ENCODE results near the gene TINAGL1. TPM values are rescaled to one million over a fixed set of nuclear protein-coding genes. Genes with fewer than 3 reads are reported as not detected.

TINAGL1 gene
- total RNA-seq, 1 experiment from 2014 or later: 57.9 TPM

DNA sequence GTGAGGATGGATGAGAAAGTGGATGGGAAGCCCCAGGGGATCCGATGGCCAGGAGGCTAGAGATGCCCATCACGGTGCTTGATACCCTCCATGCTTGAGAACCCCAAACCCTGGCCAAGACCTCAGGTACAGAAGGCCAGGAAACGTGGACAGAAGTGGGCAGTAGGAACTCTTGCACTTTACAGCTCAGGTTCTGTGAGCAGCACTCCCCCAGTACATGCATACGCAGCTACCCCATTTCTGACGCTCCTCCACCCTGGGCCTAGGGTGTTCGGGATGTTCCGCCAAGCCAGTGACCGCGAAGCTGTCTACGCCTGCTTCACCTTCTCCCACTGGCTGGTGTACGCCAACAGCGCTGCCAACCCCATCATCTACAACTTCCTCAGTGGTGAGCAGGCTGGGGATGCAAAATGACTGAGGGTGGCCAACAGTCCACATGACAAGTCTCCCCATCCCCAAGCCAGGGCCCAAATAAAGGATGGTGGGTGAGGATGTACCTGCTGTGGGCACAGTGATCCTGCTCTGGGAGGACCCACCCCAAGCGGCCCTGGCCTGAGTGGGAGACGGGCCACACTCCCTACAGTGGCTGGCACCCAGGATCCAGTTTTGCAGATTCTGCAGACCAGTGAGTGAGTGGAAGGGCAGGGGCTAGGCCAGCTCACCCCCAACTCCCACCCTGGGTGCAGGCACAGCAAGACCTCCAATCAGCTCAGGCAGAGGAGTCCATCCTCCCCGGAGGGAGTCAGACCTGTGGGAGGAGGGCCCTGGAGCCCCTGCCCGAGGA lies 48.6 kb downstream of the TINAGL1 start:
- ChIA-PET POLR2A (no interaction called here), RAD21 (ENCODE audit: low non-redundant PET in 1 of 2, low total read pairs in 2 of 2, uncharacterized antibody in 2 of 2, unreplicated experiment in 2 of 2) (no interaction called here), CTCF (no interaction called here)
- Histone ChIP-seq H3K27me3 (ENCODE audit: insufficient read depth, low read length) (no peaks in the 10 kb centered on the region), H3K79me2 (ENCODE audit: insufficient read depth, low read length) (no peaks in the 10 kb centered on the region), H3K9me3 (ENCODE audit: control insufficient read depth in 1 of 2, insufficient read depth in 1 of 2, low read depth in 1 of 2, low read length in 2 of 2) (no peaks in the 10 kb centered on the region), H3K27ac (ENCODE audit: low read depth, low read length) (no peak overlapping the region), H3K36me3 (ENCODE audit: control insufficient read depth in 1 of 2, insufficient read depth in 2 of 2, low read length in 2 of 2) (peaks cover 5 to 9% of the 10 kb centered on the region in 2 experiments; a peak in 3 of 4 replicates), H3K4me3 (replicated peaks in 1 of 2; ENCODE audit: low read depth in 1 of 2, low read length in 2 of 2) (no peak overlapping the region), H3K9ac (ENCODE audit: low read length) (no peak overlapping the region), H2AFZ (ENCODE audit: low read depth, low read length, poor library complexity, severe bottlenecking) (no peak overlapping the region), H3K4me1 (ENCODE audit: control insufficient read depth in 1 of 2, insufficient read depth in 2 of 2, low read length in 2 of 2) (no peaks in the 10 kb centered on the region; a peak in 1 of 4 replicates), H3K9me2 (ENCODE audit: insufficient read depth) (no peaks in the 10 kb centered on the region), H3K4me2 (ENCODE audit: low read length) (no peak overlapping the region), H4K20me1 (ENCODE audit: insufficient read depth) (no peaks in the 10 kb centered on the region)
- intact Hi-C loops (cut with micrococcal nuclease): no loop called here
- BruUV-seq (replicated peaks): no TSS peak
- DNase-seq (ENCODE audit: low read depth, low spot score) (no peak), ATAC-seq (no peak)
- TF ChIP-seq RAD21 (IDR thresholded peaks at IDR 0.05; ENCODE audit: low read depth): no peak
- TF ChIP-seq EZH2 (IDR thresholded peaks at IDR 0.05): no peak

DNA sequence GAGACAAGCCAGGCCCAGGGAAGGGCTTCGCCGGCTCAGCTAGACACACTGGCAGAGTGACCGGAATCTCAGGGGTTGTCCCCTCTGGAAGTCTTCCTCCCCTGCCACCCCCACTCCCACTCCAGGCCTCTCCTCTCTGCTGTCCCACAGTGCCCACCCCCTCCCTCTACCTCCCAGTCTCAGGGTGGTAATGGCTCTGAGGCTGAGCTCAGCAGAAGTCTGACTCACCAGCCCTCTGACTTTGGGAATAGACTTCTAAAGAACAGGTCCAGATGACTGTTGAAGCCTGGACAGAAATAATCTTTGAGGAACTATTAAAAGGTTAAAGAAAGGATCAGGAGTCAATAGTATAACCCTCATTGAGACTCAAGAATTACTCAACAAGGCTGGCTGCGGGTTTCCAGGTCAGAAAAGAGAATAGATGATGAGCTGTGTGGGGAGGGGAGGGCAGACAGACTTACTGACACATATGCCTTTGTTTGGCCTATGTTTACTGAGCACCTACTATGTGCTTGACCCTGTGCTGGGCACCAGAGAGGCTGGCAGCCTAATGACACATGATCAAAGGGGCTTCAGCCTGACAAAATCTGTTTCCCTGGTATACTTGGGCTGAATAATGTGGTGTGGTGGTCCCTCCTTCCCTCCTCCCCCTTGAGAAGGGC lies 49.4 kb downstream of the TINAGL1 start:
- peaks cover 9 to 15% of the 10 kb centered on the region in 2 experiments; a peak in 3 of 4 replicates for H3K36me3 ChIP-seq (ENCODE audit: control insufficient read depth in 1 of 2, insufficient read depth in 2 of 2, low read length in 2 of 2)
- no peak overlapping the region for H3K4me3 ChIP-seq (replicated peaks in 1 of 2; ENCODE audit: low read depth in 1 of 2, low read length in 2 of 2)
- H3K4me1 ChIP-seq (ENCODE audit: control insufficient read depth in 1 of 2, insufficient read depth in 2 of 2, low read length in 2 of 2): no peaks in the 10 kb centered on the region; a peak in 1 of 4 replicates
- H4K20me1 ChIP-seq (ENCODE audit: insufficient read depth): no peaks in the 10 kb centered on the region
- H2AFZ ChIP-seq (ENCODE audit: low read depth, low read length, poor library complexity, severe bottlenecking): no peak overlapping the region
- no peaks in the 10 kb centered on the region for H3K79me2 ChIP-seq (ENCODE audit: insufficient read depth, low read length)
- H3K9me3 ChIP-seq (ENCODE audit: control insufficient read depth in 1 of 2, insufficient read depth in 1 of 2, low read depth in 1 of 2, low read length in 2 of 2): no peaks in the 10 kb centered on the region
- ChIA-PET POLR2A (no interaction called here), CTCF (no interaction called here), RAD21 (ENCODE audit: low non-redundant PET in 1 of 2, low total read pairs in 2 of 2, uncharacterized antibody in 2 of 2, unreplicated experiment in 2 of 2) (no interaction called here)
- no peaks in the 10 kb centered on the region for H3K9me2 ChIP-seq (ENCODE audit: insufficient read depth)
- no peak overlapping the region for H3K4me2 ChIP-seq (ENCODE audit: low read length)
- H3K9ac ChIP-seq (ENCODE audit: low read length): no peak overlapping the region
- TF ChIP-seq, protein P1, sequence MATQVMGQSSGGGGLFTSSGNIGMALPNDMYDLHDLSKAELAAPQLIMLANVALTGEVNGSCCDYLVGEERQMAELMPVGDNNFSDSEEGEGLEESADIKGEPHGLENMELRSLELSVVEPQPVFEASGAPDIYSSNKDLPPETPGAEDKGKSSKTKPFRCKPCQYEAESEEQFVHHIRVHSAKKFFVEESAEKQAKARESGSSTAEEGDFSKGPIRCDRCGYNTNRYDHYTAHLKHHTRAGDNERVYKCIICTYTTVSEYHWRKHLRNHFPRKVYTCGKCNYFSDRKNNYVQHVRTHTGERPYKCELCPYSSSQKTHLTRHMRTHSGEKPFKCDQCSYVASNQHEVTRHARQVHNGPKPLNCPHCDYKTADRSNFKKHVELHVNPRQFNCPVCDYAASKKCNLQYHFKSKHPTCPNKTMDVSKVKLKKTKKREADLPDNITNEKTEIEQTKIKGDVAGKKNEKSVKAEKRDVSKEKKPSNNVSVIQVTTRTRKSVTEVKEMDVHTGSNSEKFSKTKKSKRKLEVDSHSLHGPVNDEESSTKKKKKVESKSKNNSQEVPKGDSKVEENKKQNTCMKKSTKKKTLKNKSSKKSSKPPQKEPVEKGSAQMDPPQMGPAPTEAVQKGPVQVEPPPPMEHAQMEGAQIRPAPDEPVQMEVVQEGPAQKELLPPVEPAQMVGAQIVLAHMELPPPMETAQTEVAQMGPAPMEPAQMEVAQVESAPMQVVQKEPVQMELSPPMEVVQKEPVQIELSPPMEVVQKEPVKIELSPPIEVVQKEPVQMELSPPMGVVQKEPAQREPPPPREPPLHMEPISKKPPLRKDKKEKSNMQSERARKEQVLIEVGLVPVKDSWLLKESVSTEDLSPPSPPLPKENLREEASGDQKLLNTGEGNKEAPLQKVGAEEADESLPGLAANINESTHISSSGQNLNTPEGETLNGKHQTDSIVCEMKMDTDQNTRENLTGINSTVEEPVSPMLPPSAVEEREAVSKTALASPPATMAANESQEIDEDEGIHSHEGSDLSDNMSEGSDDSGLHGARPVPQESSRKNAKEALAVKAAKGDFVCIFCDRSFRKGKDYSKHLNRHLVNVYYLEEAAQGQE (IDR thresholded peaks at IDR 0.05; ENCODE audit: low read depth): no peak
- no peak for TF ChIP-seq CBX3 (IDR thresholded peaks at IDR 0.05; ENCODE audit: low read depth)
- no peak for DNase-seq (ENCODE audit: low read depth, low spot score)
- 0 out of 2 replicates have a peak, but pooled peaks have one; percentile 18 for ATAC-seq
- BruUV-seq (replicated peaks): no TSS peak
- no peaks in the 10 kb centered on the region for H3K27me3 ChIP-seq (ENCODE audit: insufficient read depth, low read length)
- intact Hi-C loops (cut with micrococcal nuclease): no loop called here
- no peak overlapping the region for H3K27ac ChIP-seq (ENCODE audit: low read depth, low read length)
